GM19240 (cell line): ENCODE results near the gene HBA1.
"Not testable (repeated sequence)": the region's sequence is repeated elsewhere in the genome, so short reads cannot be mapped to it uniquely, and the experiment has no call there.

Experiments
- DNase-seq: peaks from one replicate; pipeline ENCODE4 v3.0.0; 2011; ENCODE audit warnings: low spot score; ENCODE audit not compliant: insufficient read length

HBA1 gene

DNA sequence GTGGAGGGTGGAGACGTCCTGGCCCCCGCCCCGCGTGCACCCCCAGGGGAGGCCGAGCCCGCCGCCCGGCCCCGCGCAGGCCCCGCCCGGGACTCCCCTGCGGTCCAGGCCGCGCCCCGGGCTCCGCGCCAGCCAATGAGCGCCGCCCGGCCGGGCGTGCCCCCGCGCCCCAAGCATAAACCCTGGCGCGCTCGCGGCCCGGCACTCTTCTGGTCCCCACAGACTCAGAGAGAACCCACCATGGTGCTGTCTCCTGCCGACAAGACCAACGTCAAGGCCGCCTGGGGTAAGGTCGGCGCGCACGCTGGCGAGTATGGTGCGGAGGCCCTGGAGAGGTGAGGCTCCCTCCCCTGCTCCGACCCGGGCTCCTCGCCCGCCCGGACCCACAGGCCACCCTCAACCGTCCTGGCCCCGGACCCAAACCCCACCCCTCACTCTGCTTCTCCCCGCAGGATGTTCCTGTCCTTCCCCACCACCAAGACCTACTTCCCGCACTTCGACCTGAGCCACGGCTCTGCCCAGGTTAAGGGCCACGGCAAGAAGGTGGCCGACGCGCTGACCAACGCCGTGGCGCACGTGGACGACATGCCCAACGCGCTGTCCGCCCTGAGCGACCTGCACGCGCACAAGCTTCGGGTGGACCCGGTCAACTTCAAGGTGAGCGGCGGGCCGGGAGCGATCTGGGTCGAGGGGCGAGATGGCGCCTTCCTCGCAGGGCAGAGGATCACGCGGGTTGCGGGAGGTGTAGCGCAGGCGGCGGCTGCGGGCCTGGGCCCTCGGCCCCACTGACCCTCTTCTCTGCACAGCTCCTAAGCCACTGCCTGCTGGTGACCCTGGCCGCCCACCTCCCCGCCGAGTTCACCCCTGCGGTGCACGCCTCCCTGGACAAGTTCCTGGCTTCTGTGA, at the start of gene HBA1:
Gene HBA1 (plus strand): TSS at position 204 of the 906 bp plus-strand sequence. CDS start 37 bp downstream, at position 241.
- not testable (repeated sequence) for DNase-seq

DNA sequence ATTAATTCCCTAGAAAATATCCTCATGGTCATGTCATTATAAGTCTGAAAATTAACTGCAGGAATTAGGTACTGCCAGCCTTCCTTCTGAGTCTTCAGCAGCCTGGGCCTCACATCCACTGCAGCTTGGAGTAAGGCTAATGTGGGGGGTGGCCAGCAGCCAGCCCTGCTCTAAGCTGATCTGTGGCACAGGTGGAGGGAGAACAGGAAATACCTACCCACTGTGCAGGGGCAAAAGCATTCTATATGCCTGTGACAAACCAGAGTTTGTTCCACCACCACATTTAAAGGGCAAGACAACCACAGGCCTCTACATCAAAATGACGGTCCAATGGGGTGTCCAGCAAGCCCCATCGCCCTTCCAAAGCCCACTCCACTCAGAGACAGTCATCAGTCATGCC, 47.4 kb upstream of the HBA1 start:
- DNase-seq: no peak

DNA sequence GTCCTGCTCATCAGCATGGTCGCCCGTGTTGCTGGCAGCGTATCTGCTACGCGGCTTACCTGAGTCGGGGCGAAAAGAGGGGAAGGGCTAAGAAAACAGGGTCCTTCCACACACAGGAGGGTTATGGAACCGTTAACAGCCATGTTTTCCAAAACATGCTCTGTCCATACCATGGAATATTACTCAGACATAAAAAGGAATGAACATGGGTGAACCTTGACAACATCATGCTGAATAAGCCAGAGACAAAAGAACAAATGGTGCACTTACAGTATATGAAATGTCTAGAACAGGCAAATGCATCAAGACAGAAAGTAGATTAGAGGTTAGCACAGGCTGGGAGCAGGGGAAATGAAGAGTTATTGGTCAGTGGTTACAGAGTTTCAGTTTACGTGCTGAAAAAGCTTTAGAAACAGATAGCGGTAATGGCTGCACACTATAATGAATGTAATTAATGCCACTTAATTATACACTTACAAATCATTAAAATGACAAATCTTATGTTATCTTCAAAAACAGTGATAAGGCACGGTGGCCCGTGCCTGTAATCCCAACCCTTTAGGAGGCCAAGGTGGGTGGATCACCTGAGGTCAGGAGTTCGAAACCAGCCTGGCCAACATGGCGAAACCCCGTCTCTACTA, 45.8 kb upstream of the HBA1 start:
- DNase-seq: no peak

DNA sequence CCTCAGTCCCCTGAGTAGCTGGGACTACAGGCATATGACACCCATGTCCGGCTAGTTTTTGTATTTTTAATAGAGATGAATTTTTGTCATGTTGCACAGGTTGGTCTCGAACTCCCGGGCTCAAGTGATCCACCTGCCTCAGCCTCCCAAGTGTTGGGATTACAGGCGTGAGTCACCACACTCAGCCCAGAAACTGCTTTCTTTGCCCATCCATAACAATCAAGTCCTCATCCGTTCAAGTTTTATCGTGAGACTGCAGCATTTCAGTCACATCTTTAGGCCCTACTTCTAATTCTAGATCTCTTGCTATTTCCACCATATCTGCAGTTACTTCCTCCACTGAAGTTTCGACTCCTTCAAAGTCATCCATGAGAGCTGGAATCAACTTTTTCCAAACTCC, 44.4 kb upstream of the HBA1 start:
- DNase-seq: no peak

DNA sequence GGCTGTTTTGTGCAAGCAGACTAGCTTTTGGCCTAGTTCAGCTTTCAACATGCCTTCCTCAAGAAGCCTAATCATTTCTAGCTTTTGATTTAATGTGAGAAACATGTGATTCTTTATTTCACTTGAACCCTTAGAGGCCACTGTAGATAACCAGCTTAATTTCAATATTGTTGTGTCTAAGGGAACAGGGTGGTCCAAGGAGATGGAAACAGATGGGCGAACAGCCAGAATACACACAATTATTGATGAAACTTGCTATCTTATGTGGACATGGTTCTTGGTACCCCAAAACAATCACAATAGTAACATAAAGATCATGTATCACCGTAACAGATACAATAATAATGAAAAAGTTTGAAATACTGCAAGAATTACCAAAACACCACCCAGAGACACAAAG, 42.8 kb upstream of the HBA1 start:
- no peak for DNase-seq

DNA sequence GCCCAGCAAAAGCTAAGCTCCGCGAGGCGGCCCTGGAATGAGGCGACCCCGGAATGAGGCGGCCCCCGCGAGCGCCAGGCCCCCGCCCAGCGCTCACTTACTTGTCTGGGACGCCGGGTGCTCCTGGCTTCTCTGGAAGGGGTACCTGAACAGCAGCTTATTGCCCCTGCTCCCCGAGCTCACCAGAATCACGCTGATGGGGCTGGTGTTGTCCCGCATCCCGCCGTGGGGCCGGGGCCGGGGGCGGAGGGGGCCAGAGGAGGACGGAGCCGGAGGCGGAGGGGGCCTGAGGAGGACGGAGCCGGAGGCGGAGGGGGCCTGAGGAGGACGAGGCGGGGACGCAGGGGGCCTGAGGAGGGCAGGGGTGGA, 38.4 kb upstream of the HBA1 start:
- no peak for DNase-seq

DNA sequence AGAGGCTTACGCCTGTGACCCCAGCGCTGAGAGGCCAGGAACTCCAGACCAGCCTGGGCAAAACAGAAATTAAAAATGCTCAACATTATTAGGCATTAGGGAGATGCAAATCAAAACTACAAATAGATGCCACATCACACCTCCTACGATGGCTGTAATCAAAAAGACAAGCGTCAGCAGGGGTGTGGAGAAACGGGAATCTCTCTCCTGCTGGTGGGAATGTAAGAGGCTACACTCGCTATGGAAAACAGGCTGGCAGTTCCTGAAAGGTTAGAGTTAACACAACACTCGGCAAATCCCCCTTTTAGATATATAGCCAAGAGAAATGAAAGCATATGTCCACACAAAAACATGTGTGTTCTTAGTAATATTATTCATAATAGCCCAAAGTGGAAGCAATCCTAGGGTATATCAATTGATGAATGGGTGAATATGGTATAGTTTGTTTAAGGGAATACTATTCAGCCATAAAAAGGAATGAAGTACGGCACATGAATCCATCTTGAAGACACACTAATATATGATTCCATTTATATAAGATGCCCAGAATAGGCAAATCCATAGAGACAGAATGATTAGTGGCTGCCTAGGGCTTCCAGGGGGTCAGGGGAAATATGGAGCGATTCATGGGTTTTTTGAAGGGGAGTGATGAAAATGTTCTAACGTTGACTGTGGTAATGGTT, 36.2 kb upstream of the HBA1 start:
- no peak for DNase-seq

DNA sequence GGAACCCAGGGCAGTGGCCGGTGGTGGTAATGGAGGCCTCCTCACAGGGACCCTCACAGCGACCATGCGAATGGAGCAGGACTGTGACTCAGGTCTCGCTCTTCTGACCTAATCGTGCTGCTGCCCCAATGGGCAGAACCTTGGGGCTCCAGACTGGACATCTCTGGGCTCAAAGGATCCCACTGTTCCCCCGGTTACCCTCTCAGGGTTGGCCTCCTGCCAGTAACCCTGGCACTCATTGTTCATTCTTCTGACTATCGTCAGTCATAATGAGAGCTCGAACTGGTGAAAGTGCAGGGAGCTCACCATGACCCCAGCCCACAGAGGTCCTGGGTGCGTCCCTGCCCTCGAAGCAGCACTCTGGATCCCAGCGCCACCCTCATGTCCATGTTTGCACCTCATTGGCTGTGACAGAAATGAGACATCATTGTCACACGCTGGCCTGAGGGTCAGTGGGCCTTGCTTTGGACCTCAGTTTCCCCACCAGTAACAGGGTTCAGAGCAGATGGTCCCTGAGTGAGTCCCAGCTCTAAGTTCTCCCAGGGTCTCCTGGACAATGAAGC, 34.0 kb upstream of the HBA1 start:
- DNase-seq: no peak

DNA sequence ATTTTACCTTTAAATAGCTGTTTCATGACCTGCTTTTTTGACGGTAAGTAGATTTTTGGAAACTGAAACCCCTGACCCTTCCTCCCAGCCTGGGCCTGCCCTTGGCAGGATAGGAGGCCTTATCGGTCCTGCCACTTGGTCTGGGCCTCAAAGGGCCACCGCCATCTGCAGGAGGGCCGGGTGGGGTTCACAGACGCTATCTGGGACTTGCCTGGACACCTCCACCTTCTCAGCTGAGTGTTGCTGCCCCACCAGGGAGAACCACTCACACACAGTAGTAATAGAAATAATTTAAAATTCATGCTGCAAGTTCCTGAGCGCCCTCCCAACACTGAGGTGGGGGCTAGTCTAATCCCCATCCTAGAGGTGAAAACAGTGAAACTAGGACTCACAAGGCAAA, 33.4 kb upstream of the HBA1 start:
- no peak for DNase-seq

DNA sequence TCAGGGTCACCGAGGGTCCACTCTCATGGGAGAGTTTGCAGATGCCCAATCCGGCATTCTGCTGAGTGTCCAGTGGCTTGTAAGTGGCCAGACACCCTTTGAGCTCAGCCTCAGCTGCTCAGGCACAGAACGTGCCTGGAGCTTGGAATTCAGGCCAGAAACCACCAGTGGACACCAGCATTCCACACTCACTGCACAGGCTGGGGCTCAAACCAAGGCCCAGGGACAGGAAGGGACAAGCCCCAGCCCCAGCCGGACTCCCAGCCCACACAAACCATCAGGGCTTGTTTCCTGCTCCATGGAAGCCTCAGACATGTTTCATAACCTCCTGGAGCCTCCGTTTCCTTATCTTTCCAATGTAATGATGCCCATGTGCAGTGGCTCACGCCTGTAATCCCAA, 33.0 kb upstream of the HBA1 start:
- no peak for DNase-seq

DNA sequence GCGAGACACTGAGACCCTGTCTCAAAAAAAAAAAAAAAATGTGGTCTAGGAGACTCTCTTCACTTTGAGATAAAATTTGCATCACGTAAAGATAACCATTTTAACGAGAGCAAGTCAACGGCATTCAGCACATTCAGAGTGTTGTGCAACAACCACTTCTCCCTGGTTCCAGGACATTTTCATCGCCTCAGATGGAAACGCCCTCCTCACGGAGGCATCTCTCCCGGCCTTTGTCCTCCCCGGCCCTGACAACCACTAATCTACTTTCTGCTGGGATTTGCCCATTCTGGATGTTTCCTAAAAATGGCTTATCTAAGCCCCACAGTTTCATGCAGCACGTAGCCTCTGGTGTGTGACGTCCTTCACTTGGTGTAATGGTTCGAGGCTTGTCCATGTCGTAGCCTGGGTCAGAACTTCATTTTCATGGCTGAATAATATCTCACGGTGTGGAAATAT, 31.7 kb upstream of the HBA1 start:
- DNase-seq: no peak

DNA sequence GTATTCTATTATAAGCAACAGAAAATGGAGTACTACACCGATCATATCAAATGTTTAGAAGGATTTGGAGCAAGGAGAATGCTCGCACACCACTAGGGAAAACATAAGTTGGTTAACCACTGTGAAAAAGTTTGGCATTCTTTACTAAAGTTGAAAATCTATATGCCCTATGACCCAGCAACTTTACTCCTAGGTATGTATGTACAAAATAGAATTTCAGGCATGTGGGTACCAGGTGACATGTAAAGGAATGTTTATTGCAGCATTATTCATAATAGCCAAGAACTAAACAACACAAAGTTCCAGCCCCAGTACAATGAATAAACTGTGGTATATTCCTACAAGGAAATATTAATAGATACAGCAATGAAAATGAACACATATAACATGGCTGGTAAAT, 29.8 kb upstream of the HBA1 start:
- DNase-seq: no peak

DNA sequence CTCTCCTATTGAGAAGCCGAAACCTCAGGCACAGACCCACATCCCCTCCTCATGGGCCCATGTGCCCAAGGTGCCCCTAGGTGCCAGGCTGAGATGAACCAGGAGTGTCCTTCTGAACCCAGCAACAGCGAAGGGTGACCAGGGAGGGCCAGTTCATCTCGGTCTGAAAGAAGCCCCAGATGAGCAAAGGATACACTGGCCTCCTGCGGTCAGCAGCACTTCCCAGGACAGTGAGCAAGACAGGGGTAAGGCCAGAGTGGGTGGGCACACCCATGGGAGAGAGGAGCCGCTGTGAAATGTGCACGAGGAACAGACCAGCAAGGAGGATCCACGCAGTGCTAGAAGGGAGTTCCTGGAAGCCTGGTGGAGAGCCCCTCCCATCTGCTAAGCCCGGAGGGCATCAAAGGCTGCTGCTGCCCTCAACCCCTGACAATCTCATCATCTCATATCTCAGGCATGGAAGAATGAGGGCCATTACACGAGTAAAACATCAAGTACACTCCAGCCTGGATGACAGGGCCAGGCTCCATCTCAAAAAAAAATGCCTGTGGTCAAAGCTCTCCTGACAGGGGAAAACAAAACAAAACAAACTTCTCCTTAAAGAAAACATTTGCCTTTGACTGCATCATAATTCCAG, 27.3 kb upstream of the HBA1 start:
- DNase-seq: no peak

DNA sequence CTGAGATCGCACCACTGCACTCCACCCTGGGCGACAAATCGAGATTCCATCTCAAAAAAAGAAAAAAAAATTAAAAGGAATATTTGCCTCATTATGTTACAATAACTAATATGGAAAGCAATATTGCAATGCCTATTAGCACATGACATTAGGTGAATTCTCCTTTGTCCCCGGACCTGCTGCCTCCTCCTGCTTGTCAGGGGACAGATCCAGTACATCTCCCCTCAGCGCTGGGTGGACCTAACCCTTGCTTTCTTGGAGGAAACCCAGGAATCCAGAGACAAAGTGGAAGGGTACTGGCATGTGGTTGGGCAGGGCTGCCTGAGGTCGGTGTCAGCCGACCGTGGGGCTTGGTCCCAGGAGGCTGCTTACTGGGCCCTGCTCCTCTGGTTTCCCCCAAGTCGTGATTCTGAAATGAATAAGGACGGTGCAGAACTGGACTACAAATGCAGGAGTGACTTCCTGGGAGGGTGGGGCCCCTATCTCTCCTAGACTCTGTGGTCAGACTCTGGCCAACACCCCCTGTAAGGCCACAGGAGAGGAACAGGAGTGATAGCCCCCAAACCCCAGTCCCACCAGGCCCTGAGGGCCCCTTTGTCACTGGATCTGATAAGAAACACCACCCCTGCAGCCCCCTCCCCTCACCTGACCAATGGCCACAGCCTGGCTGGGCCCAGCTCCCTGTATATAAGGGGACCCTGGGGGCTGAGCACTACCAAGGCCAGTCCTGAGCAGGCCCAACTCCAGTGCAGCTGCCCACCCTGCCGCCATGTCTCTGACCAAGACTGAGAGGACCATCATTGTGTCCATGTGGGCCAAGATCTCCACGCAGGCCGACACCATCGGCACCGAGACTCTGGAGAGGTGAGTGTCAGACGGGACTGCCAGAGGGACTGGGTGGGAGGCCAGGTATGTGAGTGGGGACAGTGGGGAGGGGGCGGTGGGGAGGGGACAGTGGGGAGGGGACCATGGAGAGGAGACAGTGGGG, 24.0 kb upstream of the HBA1 start, which contains the start of gene HBZ:
Gene HBZ (plus strand): TSS at position 504 of the 988 bp plus-strand sequence. CDS start 266 bp downstream, at position 770.
- no peak for DNase-seq

DNA sequence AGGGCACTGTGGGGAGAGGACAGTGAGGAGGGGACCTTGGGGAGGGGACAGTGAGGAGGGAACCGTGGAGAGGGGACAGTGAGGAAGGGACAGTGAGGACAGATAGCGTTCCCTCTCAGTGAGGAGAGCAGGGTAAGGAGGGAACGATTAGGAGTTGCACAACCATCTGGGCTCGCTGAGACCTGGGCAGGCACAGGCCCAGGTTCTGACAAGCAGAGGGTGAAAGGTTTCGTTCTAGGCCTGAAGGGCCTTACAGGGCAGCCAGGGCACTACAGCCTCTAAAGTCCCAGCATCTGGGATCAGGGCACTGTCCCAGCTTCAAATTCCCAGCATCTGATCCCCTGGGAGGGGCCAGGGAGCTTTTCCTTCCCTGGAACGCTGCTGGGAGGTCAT, 23.4 kb upstream of the HBA1 start:
- not testable (repeated sequence) for DNase-seq

DNA sequence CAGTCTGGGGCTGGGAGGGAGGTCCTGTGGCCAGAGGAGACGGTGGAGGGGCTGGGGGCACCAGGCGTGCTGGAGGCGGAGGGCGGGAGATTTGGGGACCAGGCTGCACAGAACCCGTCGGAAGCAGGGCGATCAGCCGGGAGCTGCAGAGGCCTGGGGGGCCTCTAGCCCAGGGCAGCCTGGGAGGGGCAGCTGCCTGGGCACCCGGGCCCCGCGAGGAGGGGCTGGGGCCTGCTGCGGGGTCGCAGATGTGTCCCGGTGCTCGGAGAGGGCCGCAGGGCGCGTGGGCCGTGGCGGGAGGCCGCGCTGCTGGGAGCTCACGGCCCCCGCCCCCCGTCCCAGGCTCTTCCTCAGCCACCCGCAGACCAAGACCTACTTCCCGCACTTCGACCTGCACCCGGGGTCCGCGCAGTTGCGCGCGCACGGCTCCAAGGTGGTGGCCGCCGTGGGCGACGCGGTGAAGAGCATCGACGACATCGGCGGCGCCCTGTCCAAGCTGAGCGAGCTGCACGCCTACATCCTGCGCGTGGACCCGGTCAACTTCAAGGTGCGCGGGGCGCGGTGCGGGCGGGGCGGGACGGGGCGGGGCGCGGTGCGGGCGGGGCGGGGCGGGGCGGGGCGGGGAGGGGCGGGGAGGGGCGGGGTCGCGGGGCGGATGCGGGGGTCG, 22.8 kb upstream of the HBA1 start:
- DNase-seq: not testable (repeated sequence)

DNA sequence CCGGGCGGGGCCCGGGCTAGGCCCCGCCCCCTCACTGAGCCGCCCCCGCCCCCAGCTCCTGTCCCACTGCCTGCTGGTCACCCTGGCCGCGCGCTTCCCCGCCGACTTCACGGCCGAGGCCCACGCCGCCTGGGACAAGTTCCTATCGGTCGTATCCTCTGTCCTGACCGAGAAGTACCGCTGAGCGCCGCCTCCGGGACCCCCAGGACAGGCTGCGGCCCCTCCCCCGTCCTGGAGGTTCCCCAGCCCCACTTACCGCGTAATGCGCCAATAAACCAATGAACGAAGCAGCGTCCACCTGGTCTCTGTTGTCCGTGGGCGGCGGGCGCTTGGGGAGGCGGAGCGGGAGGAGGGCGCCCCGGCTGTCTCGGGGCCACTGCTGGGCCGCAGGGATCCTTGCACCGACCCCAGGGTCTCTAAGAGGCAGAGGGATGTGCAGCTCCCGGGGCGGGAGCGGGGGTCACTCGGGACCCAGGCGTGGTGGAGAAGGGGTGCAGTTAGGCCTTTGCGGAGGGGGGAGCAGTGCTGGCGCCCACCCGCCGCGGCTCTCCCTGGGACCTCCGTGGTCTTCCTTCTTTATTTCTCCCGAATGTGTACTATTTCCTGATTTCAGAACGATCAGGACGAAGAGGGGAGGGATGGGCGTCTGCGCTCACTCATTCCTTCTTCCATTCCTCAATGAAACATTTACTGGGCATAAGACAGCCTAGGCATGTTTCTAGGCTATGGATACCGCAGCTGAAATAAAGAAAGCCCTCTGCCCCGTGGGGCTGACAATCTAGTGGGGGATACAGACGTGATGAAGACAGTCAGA, 22.1 kb upstream of the HBA1 start:
- no peak for DNase-seq

DNA sequence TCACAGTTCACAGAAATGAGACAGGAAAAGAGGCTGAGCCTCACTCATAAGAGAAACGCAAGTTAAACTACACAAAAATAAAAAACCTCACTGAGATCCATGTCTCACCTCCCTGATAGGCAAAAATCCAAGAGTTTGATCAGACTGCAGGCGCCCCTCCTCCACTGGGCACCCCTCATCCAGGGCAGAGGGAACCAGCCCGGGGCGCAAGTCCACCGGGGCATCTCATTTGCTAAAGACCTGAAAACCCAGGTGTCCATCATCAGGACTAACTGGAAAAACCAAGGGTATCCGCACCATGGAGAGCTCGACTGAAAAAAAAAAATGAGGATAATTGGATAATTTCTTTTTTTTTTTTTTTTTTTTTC, 21.5 kb upstream of the HBA1 start:
- no peak for DNase-seq
